GM18909 (cell line): Measurements from ENCODE around the gene ZNF608.
A peak's percentile ranks its signal among the peaks of the same experiment; 100 is the strongest.

Experiments
- ATAC-seq: cut with Tn5 transposase; IDR thresholded peaks from one replicate; pipeline ENCODE4 v1.9.1; 2021; ENCODE audit warnings: mild to moderate bottlenecking; ENCODE audit not compliant: unreplicated experiment, poor library complexity

ZNF608 gene

GRCh38 chr5:124754206-124754927 is 7.9 kb upstream of the ZNF608 start:
- ATAC-seq = no peak

DNA sequence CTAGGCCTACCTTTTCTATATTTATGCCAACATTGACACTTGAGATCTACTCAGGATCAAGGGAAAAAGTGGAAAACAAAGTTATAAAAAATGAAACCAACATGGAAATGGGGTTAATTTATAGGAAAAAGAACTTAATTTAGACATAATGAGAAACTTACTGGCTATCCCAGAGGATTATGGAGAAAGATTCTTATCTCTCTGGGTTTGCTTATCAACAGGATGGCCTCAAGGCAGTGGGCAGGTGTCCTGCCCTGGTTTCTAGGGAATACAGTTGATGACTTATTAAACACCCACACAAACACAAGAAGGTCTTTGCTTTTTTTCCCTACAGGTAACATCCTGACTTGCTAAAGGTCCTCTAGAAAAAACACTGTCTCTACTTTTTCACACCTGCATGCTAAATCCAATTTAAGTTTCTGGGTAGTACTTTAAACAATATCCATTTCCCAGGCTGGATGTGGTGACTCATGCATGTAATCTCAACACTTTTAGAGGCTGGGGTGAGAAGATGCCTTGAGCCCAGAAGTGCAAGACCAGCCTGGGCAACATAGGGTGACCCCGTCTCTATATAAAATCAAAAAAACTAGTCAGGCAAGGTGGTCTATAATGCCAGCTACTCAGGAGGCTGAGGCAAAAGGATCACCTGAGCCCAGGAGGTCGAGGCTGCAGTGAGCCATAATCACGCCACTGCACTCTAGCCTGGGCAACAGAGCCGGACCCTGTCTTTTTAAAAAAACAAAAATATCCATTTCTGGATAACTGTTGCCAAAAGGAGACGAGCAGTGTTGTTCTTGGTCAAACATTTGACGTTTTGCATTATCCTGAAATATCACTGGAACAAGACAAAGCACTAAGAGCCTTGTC is 6.6 kb upstream of the ZNF608 start:
- no peak for ATAC-seq

DNA sequence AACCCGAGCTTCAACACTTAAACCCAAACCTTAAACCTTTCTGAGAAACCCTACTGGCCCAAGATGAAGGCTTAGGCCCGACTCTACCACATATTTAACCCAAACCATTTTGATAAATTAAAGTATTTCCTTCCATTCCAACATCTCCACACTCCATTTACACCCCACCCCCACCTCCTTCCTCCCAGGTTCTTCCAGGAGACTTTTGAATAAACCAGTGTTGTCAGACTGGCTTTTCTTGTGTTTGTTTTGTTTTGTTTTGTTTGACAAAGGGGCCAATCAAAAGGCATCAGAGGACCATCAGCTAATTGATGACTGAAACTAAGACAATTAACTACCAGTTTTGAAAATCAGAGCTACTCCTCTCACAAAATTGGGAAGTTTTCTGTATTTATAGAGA is 4.6 kb upstream of the ZNF608 start:
- no peak for ATAC-seq

- peak; percentile 88 for ATAC-seq
Observed at GRCh38 chr5:124748687-124749594, 2.5 kb upstream of the ZNF608 start.

- ATAC-seq = peak; percentile 64
Observed at GRCh38 chr5:124747791-124748686, 1.6 kb upstream of the ZNF608 start.

DNA sequence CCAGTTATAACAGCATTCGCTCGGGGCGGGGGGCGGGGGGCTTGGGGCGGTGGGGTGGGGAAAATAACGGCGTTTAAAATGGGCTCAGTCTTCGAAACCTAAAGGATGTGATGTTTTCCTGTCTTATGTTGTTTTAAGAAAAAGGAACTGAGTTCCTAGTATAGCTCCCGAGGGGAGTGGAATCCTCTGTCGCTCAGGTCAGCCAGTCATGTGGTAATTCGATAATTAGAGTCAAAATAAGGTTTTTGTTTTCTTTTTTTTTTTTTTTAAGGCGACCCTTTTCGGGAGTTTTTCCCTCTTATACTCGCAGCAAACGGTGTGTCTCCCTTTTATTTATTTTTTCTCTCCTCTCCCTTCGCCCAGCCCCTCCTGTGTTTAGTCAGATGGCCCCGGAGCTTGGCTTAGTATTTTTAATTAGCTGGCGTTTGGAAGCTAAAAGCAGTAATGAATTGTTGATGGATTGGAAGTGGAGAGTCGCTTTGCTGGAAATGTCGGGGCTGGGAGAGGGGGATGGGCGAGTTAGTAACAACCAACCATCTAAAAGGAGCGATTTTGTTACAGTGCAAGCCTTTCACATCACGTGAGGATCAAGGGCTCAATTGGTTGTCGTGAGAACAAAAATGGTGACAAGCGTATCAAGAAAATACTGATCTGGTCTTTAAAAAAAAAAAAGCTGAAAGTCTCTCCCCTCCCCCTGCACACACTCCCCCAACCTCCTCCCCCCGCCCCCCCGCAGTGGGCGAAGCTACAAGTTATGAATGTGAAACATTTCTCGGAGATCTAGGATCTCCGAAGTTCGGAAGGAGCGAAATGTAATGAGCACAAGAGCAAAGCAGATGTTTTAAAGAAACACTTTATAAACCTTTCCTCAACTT is 714 bp upstream of the ZNF608 start:
- peak; percentile 21 for ATAC-seq

DNA sequence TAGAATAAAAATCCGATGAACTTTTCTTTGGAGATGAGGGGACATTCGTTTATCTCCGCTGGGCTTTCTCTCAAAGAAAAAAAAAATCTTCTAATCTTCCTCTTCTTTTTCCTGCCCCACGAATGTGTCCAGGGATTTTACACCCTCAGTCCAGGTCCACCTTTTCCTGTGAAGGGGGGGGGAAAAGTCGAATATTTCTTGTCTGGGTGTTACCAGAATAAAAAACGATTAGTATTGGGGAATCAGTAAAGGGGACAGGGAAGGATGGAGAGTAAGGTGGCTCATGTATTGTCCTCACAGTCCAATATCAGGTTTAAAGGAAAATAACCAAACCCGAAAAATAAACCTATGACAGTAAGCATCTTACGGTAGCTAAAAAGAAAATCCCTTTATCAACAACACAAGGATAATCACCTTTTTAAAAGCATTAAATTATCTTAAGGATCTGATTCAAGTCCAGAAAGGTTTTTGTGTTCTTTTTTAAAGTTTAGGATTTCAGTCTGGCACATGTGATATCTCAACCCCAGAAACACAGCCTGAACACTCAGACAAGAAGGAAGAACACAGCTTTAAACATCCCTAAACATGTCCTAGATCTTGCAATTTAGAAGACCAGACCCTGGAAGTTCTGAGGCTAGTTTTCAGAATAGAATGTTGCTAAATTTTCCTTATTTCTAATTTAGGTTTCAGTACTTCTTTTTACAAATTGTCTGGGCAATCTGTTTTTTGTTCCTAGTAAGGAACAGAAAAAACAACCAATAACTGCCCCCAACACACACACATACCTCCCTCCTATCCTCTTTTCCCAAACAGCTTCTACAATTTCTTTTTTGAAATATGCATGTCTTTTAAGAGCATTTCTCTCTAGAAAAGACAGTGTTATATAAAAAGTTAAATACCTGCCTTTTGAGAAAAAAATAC is 1.2 kb downstream of the ZNF608 start:
- no peak for ATAC-seq

GRCh38 chr5:124744170-124744971 is 2.1 kb downstream of the ZNF608 start:
- no peak for ATAC-seq

- no peak for ATAC-seq
Observed at GRCh38 chr5:124743602-124744169, 2.8 kb downstream of the ZNF608 start.

GRCh38 chr5:124742983-124743601 is 3.3 kb downstream of the ZNF608 start:
- ATAC-seq = no peak

DNA sequence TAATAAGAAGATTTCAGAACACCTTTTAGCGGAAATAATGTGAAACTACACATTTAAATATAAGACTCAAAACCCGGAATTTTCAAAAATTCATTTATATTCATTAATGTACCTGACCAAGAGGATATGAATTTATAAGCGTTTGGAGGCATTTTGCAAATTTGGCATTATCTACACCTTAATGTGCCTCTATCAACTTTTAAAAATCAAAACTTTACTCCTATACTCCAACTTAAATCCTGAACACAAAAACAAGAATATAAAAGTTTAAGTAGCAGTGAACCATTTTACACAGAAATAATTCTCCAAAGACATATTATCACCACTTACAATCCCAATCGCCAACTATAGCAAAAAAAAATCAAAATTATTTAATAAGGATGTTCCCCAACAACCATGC is 3.9 kb downstream of the ZNF608 start:
- ATAC-seq = no peak

DNA sequence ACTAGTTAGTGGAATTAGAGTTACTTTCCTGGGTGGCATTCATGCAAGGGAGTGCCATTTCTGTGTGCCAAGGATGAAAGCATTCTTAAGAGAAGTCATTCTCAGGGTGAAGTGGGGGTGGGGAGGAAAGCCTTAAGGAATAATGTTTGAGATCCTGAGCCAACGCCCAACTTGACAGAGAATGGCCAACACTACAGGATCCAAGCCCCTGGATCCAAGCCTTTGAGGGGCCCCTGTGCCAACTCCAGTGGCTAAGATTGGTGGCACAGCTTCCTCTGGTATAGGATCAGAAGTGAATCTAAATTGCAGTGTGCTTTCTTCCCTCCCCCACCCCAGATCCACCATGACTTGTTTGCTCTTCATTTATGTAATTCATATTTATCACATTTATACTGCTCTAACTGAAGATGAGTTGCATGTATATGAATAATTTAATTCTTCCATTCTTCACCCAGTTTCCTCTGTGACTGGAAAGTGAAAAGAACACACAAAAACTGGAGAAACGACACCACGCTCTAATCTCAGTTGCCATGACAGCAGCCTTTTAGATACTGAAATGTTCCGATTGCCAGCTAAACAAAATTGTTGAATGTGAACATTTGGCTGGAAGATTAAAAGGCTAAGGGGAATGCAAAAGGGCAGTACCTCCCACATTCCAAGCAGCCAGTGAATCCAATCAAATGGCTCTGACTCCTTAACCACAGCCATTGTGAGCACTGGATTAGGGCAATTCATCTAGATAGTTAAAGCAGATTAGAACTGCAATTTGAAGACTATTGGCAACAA is 4.5 kb downstream of the ZNF608 start:
- ATAC-seq = no peak

GRCh38 chr5:124740991-124741583 is 5.4 kb downstream of the ZNF608 start:
- ATAC-seq = no peak

- ATAC-seq = no peak
Observed at GRCh38 chr5:124740071-124740470, 6.4 kb downstream of the ZNF608 start.

- no peak for ATAC-seq
Observed at GRCh38 chr5:124739634-124740025, 6.8 kb downstream of the ZNF608 start.
